Hepatocyte (in vitro differentiated cells): ENCODE data around the gene VAPA.
"Not testable (repeated sequence)": the region's sequence is repeated elsewhere in the genome, so short reads cannot be mapped to it uniquely, and the experiment has no call there.

Experiments used
- EZH2phosphoT487 ChIP-seq: fragments of 200-600 bp; sonication (generic); IDR thresholded peaks from one replicate; pipeline ENCODE4 v1.6.1; 2018; ENCODE audit warnings: antibody characterized with exemption, mild to moderate bottlenecking, low read depth, moderate library complexity; ENCODE audit not compliant: unreplicated experiment, severe bottlenecking
- TF ChIP-seq, protein P1 (sequence below): fragments of 200-600 bp; sonication (generic); IDR thresholded peaks from 2 replicates; pipeline ENCODE4 v1.5.1; 2016; ENCODE audit warnings: antibody characterized with exemption, mild to moderate bottlenecking; ENCODE audit not compliant: poor library complexity

- TF ChIP-seq, protein P1, sequence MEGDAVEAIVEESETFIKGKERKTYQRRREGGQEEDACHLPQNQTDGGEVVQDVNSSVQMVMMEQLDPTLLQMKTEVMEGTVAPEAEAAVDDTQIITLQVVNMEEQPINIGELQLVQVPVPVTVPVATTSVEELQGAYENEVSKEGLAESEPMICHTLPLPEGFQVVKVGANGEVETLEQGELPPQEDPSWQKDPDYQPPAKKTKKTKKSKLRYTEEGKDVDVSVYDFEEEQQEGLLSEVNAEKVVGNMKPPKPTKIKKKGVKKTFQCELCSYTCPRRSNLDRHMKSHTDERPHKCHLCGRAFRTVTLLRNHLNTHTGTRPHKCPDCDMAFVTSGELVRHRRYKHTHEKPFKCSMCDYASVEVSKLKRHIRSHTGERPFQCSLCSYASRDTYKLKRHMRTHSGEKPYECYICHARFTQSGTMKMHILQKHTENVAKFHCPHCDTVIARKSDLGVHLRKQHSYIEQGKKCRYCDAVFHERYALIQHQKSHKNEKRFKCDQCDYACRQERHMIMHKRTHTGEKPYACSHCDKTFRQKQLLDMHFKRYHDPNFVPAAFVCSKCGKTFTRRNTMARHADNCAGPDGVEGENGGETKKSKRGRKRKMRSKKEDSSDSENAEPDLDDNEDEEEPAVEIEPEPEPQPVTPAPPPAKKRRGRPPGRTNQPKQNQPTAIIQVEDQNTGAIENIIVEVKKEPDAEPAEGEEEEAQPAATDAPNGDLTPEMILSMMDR = not testable (repeated sequence)
- not testable (repeated sequence) for TF ChIP-seq EZH2phosphoT487
Observed at GRCh38 chr18:9899550-9899930, 14.3 kb upstream of the VAPA start.
